Panc1 (cell line): ENCODE results near the gene HBS1L.

Source experiments
- CTCF ChIP-seq: fragments of 450-650 bp; IDR thresholded peaks from 2 replicates; pipeline ENCODE4 v1.5.1; 2017; ENCODE audit warnings: mild to moderate bottlenecking
- POLR2AphosphoS5 ChIP-seq: IDR thresholded peaks from 2 replicates; pipeline ENCODE4 v1.6.1; 2012; ENCODE audit warnings: mild to moderate bottlenecking, low read depth, low read length, moderate library complexity
- REST ChIP-seq, 2 experiments: IDR thresholded peaks; 2 replicates each; pipeline ENCODE4 v1.6.1; 2011 to 2012; ENCODE audit warnings: low read depth in 2 of 2, control low read depth in 1 of 2, low read length in 1 of 2, mild to moderate bottlenecking in 1 of 2, moderate library complexity in 1 of 2; ENCODE audit not compliant: insufficient read depth in 1 of 2
- SIN3A ChIP-seq: IDR thresholded peaks from 2 replicates; pipeline ENCODE4 v1.6.1; 2012; ENCODE audit warnings: low read depth, mild to moderate bottlenecking, low read length, moderate library complexity, borderline replicate concordance; ENCODE audit not compliant: insufficient read depth
- TCF7L2 ChIP-seq: IDR thresholded peaks from 2 replicates; pipeline ENCODE4 v1.6.1; 2011; ENCODE audit warnings: mild to moderate bottlenecking, low read depth, low read length, inconsistent platforms

GRCh38 chr6:134937426-134937825 lies 117.2 kb downstream of the HBS1L start:
- TF ChIP-seq CTCF (no peak), POLR2AphosphoS5 (no peak), TCF7L2 (no peak), SIN3A (no peak), REST (IDR thresholded peaks at IDR 0.05; ENCODE audit: insufficient read depth in 1 of 2, low read depth in 2 of 2, low read length in 1 of 2) (no peak)
